ENCODE data around the gene KIF1B.

GRCh38 chr1:10211805-10212410 lies 1.5 kb downstream of the KIF1B start:
- TF ChIP-seq FOXM1 (IDR thresholded peaks at IDR 0.05; ENCODE audit: low read depth, low read length) (no peak), EP300 (IDR thresholded peaks at IDR 0.05; ENCODE audit: borderline replicate concordance in 1 of 2, control insufficient read depth in 1 of 2, low read depth in 2 of 2, low read length in 2 of 2) (no peak), TBL1XR1 (IDR thresholded peaks at IDR 0.05; ENCODE audit: low read depth, low read length) (no peak), EZH2 (IDR thresholded peaks at IDR 0.05; ENCODE audit: borderline replicate concordance, control insufficient read depth, low read depth, low read length) (no peak), YY1 (IDR thresholded peaks at IDR 0.05; ENCODE audit: low read depth, low read length) (no peak)
- TF ChIP-seq, protein P1, sequence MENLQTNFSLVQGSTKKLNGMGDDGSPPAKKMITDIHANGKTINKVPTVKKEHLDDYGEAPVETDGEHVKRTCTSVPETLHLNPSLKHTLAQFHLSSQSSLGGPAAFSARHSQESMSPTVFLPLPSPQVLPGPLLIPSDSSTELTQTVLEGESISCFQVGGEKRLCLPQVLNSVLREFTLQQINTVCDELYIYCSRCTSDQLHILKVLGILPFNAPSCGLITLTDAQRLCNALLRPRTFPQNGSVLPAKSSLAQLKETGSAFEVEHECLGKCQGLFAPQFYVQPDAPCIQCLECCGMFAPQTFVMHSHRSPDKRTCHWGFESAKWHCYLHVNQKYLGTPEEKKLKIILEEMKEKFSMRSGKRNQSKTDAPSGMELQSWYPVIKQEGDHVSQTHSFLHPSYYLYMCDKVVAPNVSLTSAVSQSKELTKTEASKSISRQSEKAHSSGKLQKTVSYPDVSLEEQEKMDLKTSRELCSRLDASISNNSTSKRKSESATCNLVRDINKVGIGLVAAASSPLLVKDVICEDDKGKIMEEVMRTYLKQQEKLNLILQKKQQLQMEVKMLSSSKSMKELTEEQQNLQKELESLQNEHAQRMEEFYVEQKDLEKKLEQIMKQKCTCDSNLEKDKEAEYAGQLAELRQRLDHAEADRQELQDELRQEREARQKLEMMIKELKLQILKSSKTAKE (IDR thresholded peaks at IDR 0.05; ENCODE audit: low read depth, poor library complexity, severe bottlenecking), result no peak
